Suprapubic skin (tissue), 3 donors: ENCODE data around the gene ZNF546.

Source experiments
- POLR2A ChIP-seq, 2 donors: fragments of 450-650 bp; IDR thresholded peaks; one replicate each; pipeline ENCODE4 v1.6.1; 2017; ENCODE audit warnings: antibody characterized with exemption in 2 of 2, mild to moderate bottlenecking in 2 of 2, moderate library complexity in 2 of 2
- TF ChIP-seq, protein P1 (sequence below), 2 donors: fragments of 200-600 bp in 1 of 2; fragments of 450-650 bp in 1 of 2; sonication (generic) in 1 of 2; IDR thresholded peaks; one replicate each; pipeline ENCODE4 v1.5.1; 2016 to 2019; ENCODE audit warnings: antibody characterized with exemption in 2 of 2, mild to moderate bottlenecking in 1 of 2, moderate library complexity in 1 of 2

DNA sequence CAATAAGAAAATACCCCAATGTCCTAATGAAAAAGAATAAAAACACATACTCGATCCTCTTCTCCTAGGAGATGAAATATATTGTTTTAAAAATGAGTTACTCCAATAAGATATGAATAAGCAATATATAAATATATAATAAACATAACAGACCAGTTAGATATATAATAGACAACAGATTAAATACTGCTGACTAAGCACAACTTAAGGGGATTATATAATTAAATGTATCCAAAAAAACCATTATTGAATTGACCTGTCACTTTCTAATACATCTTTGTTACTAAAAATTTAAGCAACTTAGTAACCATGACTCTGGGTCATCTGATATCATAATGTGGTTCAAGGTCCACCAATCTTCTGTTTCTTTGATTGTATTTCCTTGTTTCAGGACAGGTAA lies 73.2 kb downstream of the ZNF546 start:
- TF ChIP-seq, protein P1, sequence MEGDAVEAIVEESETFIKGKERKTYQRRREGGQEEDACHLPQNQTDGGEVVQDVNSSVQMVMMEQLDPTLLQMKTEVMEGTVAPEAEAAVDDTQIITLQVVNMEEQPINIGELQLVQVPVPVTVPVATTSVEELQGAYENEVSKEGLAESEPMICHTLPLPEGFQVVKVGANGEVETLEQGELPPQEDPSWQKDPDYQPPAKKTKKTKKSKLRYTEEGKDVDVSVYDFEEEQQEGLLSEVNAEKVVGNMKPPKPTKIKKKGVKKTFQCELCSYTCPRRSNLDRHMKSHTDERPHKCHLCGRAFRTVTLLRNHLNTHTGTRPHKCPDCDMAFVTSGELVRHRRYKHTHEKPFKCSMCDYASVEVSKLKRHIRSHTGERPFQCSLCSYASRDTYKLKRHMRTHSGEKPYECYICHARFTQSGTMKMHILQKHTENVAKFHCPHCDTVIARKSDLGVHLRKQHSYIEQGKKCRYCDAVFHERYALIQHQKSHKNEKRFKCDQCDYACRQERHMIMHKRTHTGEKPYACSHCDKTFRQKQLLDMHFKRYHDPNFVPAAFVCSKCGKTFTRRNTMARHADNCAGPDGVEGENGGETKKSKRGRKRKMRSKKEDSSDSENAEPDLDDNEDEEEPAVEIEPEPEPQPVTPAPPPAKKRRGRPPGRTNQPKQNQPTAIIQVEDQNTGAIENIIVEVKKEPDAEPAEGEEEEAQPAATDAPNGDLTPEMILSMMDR (IDR thresholded peaks at IDR 0.05), result no peak
- TF ChIP-seq POLR2A (IDR thresholded peaks at IDR 0.05), result no peak
